Stimulated activated CD8-positive, alpha-beta memory T cell treated with anti-CD3 and anti-CD28 coated beads, Interleukin-15, amount 100 ng/mL, for 4 hours (primary cell): ENCODE measurements around the gene PCDH1.
"Not testable (repeated sequence)": the region's sequence is repeated elsewhere in the genome, so short reads cannot be mapped to it uniquely, and the experiment has no call there.

Experiments
- DNase-seq, 2 donors: peaks; one replicate each; pipeline ENCODE4 v3.0.0-alpha.2; 2020; ENCODE audit warnings: low read depth in 2 of 2

The PCDH1 gene

DNA sequence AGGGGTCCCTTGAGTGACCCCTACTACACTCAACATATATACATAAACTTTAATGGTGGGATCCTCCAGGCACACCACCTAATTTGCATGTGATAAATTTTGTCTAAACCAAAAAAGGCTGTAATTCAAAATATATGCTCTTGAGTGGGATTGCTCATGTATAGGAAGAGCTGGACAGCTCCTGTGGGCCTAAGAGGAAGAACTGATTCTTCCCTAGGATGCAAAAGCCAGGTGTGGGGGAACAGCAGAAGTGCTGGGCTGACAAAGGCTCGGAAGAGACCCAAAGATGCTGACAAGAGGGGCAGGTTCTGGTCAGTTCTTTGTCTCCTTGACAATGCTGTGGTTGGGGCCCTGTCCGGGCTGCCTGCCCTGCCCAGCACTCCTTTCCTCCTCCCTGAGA is 43.9 kb downstream of the PCDH1 start:
- no peak for DNase-seq

DNA sequence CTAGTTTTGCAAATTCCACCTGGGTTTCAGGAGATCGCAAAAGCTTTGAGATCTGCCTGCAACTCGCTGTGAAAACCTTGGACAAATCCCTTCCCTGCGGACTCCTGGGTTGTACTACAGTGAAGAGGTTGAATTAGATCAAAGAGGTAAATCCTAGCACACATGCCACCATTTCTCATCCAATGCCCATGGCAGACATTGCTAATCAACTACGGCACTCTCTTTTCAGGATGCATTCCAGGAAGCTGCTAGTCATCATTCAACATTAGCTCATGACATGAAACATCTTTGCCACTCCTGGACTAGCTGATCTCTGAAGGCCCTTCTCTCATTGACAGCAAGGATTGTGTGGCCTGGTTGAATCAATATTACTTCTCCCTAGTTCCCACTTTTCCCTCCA is 46.1 kb downstream of the PCDH1 start:
- DNase-seq, result no peak

DNA sequence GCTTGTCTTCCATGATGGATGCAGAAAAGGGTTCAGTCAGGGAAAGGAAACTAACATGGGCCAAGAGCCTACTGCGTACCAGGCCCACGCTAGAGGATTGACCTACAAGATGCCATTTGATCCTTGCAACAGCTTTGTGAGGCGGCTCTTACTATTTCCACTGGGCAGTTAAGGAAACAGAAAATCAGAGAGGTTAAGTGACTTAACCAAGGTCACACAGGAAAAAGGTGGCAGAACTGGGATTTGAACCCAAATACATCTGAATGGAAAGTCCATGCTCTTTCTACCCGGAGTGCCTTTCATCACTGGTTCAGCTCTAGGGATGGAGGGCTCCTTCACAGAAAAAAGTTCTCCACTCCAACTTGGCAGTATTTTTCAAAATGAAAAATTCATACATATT is 50.0 kb downstream of the PCDH1 start:
- no peak for DNase-seq

DNA sequence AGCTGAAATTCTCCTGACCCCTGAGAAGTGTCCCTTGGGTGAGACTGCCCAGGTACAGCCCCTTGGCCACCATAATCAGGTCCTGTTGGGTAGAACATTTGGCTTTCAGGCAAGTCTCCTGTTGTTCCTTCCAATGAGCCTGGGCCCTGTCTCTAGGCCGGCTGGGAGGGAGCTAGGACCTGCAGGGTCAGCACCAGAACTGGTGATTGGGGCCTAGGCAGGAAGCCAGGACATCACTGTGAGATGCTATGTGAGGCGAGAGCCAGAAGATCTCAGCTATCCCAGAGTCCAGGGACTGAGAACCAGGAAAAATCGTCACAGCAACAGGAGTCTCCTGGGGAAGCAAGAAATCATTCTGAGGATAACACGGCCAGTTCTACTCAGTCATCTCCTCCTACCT is 51.5 kb downstream of the PCDH1 start:
- DNase-seq, result no peak

DNA sequence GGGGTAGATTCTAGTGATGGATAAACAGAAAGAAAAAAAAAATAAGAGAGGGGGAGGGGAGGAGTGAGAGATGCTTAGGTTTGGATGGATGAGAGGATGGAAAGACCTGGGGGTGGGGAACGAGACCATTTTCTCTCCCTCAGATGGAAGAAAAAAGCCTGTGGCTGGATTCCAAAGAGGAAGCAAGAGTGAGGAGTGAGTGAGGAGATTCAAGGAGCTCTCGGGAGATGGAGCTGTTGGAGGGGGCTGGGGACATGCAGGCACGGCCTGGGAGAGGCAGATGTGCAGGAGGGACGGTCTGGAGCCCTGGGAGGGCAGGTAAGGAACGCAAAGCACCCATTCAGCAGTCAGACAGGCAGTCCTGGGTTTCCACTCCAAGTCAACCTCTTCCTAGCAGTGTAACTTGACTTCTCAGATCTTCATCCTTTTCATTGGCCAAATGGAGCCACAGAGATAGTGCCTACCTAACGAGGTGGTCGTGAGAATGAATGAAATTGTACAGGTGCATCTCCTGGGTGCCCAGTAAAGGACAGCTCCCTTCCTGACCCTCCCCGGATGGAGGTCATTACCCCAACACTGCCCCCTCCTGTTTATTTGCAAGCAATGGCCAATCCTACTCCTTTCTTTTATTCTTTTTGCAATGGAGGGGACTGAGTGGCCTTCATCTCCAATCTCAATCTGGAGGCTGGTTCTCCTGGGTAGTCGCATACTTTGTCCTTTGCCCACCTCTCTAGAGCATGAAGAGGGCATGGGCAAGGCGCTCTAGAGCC is 52.2 kb downstream of the PCDH1 start:
- DNase-seq, result no peak

DNA sequence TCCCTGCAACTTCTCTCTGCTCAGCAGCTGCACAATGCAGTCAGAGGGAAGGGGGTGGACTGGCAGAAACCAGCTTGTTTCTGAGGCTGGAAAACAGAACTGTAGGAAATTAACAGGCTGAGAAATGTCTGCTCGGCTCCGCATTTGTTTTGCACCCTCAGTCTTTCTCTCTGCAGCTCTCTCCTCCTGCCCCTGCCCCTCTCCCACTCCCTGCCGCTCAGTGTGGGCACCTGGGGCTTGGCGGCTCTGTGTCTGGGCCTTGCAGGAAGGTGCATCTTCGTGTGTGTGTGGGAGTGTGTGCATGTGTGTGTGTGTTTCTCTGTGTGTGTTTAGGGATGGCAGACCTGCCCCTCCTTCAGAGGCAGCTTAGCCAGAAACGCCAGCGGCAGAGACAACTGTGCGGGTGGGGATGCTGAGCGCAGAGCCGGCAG is 53.0 kb downstream of the PCDH1 start:
- no peak for DNase-seq

DNA sequence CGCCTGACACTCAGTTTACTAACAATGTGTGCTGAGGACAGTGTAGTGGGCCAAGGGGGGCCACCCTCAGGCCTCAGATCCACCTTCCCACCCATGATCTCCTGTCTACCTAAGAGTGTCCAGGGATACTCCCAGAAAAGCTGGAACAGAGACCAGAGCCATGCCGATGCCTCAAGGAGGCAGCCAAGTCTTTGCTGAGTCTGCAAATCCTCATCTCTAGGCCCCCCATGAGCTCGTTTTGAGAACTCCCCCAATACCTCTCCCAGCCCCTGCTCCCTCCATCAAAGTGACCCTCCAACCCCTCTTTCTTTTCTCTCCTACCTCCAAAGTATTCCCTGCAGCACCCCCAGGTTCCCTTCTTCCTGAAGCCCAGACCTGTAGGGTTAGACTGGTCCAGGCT is 53.5 kb downstream of the PCDH1 start:
- DNase-seq, result no peak

DNA sequence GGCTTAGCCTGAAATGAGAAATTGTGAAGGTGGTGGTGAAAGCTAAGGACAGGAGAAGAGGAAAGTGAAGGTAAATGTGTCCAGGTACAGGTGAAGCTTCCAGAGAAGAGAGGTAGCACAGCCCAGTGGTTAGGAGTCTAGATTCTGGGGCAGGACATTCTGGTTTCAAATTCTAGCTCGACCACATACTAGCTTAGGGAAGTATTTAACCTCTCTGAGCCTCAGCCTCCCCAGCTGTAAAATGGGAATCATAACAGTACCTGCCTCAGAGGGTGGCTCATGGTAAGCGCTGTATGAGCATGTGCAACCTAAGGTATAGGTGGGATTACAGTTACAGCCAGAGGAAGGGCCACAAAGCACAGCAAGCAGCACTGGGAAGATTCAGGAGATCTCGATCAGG is 55.2 kb downstream of the PCDH1 start:
- DNase-seq, result no peak

DNA sequence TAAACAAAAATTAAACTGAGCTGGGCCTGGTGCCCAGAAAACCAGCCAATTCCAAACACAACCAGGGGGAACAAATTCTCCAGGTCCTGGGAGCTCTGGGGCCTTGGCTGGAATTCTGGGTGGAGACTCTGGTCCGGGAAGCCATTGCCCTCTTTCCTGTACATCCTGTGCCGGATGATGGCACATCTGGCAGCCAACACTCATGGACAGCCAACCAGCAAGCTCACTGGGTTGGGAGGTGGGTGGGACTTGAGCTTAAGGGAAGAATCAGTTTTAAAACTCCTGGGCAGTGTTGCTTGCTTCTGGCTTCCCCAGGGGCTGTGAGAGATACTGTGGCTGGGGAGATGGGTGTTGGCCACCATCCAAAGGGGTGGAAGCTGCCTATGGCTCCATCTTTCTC is 56.1 kb downstream of the PCDH1 start:
- no peak for DNase-seq

DNA sequence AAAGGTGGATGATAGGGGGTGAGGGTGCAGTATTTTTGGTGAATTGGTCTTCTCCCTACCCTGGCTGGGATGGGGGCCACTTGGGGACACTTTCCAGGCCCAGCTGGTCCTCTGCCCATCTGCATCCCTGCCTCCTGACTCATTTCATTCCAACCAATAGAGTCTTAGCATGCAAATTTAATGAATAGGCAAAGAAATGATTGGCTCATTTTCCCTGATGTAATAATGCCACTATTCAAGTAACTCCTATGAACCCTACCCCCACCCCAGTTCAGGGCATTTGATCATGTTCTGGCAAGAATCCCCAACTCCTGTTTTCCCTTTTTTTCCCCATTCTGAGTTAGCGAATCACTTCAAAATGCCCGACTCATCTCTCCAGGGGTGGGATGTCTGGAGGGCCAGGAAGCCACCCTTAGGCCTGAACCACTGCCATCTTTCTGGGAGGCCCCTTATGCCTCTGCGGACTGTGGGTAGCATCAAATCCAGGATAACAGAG is 56.7 kb downstream of the PCDH1 start:
- DNase-seq, result no peak

DNA sequence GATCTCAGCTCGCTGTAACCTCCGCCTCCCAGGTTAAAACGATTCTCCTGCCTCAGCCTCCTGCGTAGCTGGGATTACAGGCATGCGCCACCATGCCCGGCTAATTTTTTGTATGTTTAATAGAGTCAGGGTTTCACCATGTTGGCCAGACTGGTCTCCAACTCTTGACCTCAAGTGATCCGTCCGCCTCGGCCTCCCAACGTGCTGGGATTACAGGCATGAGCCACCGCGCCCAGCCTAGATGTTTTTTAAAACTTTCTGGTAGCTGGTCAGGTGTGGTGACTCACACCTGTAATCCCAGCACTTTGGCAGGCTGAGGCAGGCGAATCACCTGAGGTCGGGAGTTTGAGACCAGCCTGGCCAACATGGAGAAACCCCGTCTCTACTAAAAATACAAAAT is 57.5 kb downstream of the PCDH1 start:
- not testable (repeated sequence) for DNase-seq

DNA sequence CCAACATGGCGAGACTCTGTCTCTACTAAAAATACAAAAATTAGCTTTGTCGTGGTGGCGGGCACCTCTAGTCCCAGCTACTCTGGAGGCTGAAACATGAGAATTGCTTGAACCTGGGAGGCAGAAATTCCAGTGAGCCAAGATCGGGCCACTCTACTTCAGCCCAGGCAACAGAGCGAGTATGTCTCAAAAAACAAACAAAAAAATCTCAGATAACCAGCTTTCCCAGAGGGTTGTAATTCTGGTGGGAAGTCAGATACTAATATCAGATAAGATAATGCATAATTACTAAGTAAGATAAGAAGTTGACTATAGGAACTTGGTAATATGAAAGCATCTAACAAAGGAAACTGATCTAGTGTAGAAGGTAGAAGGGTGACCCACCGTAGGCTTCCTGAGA is 60.6 kb downstream of the PCDH1 start:
- DNase-seq, result no peak

DNA sequence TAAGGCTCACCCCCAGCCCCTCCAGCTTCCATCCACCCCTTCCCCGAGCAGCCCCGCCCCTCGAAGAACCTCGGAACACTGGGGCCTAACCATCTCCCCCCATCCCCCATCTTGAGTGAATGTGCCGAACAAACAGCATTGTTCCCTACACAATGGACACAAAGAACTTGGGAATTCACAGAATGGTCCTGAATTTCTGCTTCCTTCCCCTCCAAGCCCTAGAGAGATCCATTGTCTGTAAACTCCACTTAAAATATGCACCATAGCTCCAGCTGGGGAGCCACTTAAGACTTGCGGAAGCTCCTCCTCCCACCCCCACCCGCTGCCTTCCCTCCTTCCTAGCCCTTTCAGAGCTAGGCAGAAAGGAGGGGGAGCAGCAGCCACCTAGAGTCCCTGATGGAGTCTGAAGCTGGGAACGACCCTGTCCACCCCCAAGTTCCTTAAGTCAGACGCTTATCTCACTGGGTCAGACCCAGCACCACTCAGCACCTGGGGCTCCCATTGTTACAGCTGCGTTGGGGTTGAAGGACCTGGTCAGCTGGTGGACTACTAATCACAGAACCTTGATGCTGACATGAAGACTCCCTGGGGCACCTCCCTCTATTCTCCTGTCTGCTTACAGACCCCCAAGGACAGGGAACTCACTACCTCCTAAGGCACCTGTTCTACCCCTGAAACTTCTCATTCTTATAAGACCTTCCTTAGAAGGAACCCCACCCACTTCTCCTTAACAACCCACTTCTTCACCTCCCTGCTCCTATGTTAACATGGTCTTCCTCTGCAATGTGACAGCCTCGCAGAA is 61.4 kb downstream of the PCDH1 start:
- DNase-seq, result no peak

DNA sequence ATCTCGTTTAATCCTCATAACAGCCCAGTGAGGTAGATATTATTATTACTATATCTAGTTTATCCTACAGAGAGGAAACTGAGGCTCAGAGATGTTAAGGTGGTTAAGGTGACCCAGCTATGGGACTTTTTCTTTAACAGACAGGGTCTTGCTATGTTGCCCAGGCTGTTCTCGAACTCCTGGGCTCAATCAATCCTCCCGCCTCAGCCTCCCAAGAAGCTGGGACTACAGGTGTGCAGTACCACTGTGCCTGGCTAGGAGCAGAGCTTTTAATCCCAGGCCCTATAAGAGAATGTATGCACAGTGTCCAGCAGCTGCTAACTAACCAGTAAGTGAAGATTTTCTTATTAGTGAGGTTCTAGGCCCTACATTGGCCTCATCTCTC is 62.4 kb downstream of the PCDH1 start:
- no peak for DNase-seq

DNA sequence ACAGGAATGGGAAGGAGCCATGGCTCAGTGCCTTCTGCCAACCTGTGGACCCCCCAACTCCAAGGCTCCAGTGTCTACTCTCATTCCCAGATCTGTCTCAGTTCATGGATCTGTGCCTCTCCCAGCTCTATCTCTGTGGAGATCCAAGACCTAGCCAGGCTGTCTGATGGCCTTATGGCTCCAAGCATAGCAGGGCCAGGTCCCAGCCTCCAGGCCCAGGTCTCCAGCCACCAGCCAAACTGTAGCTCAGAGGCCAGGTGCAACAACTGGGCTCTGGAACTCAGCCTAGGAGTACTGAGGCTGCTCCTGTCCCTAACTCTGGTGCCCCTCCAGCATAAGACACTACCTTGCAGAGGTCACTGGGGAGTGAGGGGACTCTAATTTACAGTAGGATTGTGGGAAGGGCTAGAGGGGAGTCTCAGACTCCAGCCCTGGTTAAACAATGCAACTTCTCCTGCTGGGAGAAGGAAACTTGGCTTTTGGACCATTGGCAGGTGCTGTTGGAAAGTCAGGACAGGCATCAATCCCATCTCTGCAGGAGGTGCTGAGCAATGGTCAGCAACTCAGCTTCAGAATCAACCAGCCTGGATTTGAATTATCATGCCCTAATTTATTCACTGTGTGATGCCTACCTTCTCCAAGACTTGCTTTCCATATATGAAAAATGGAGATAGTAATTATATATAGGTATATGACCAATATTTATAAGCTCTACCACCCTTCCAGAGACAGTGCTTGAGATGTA is 63.0 kb downstream of the PCDH1 start:
- no peak for DNase-seq

DNA sequence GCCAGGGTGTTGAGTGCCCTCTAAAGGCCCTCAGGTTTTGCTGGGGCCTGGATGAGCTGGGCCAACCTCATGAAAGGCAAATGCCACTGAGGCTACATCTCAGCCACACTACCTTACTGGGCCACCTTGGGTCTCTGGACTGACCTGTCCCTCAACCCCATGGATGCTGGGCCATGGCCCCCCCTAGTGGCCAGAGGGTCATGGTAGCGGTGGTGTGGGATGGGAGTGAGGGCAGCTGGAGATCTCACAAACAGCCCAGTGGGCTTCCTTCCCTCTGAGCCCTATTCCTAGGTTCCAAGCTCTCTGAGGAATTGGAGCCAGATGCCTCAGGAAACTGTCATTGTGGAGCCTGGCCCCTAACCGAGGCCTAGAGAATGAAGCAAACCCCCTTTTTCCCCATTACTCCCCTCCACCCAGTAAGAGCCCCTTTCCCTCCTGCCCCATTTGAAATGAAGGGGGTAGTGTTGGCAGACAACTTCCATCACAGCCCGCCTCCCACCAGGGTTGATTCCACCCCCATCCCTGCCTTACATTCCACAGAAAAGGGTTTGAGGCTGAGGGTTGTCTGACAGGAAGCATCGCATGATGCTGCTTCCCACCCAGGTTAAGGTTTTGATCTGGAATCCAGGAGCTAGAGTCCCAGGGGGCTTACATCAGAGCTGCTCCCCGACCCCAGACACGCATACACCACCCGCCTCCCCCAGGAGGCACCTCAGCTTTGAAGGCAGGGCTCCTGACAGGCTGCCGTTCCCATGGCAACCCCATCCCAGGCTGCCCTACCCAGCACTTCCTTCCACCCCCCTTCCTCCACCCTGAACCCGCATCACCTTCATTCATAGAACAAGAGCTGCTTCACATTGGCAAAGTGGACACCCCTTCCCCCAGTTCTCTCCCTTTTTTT is 63.9 kb downstream of the PCDH1 start:
- peak in 1 of 2 donors; percentile 11 for DNase-seq

DNA sequence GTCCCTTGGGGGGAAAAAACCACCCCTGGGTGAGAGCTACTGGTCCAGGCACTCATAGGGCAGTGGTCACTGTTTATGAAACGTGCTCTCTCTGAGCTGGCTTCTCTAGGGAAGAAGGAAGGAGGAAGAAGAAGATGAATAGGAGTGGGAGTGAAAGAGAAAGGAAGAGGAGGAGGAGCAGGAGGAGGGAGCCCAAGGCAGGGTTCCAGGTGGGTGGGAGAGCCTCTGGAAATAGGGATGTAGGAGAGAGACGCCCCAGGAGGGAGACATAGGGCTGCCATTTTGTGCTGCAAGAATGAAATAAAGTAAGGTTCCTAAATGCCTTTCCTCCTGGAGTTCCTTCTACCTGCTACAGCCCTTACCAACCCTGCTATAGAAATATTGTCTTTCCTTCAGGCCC is 65.7 kb downstream of the PCDH1 start:
- DNase-seq, result no peak

DNA sequence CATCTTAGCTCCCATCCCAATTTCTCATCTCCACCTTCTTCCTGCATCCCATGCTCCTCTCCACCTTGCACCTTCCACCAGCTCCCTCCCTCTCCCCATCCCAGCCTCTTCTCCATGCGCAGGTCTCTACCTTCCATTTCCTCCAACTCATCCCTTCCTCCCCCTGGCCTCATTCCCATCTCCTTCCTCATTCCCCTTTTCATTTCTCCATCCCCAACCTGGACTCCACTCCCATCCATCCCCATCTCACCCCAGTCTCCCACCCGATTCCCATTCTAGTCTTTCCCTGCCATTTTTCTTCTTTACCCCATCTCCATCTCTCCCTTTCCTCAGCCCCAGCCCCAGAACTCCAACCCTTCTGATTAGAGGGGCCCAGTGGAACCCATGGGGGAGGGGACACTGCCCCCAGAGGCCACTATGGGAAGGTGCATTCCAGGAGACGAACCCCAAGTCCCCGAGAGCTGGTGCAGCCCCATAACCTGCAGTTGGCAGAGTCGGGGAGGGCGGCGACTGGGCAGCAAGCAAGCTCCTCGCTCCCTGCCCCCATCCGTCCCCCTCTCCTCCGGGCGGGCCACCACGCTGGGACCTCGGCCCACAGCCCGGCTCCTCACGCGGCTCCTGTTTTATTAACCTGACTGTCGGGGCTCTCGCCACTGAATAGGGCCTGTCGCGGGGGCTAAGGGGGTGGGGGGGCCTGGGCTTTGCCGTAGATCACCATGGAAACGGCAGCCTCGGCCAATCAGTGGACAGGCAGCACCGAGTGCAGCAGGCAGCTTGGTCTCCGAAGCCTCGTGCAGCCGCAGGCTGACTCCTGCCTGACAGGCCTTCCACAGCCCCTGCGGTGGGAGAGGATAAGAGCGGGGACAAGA is 66.7 kb downstream of the PCDH1 start:
- DNase-seq, result no peak

DNA sequence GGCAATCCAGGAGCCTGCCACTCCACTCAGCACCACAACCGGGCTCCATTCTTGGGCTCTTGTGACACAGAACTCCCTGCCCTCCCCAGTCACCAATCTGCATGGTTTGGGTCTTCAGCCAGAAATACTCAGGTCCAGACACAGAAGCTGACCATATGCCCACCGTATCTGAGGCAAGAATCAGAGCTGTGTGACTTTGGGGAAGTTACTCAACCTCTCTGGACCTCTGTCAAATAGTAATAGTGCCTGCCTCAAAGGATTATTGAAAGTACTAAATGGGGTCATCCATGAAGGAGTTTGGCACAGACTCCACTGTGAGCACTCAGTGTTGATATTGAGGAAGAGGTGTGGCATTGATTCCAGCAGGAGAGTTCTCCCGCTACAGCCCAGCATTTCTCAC is 67.5 kb downstream of the PCDH1 start:
- no peak for DNase-seq

DNA sequence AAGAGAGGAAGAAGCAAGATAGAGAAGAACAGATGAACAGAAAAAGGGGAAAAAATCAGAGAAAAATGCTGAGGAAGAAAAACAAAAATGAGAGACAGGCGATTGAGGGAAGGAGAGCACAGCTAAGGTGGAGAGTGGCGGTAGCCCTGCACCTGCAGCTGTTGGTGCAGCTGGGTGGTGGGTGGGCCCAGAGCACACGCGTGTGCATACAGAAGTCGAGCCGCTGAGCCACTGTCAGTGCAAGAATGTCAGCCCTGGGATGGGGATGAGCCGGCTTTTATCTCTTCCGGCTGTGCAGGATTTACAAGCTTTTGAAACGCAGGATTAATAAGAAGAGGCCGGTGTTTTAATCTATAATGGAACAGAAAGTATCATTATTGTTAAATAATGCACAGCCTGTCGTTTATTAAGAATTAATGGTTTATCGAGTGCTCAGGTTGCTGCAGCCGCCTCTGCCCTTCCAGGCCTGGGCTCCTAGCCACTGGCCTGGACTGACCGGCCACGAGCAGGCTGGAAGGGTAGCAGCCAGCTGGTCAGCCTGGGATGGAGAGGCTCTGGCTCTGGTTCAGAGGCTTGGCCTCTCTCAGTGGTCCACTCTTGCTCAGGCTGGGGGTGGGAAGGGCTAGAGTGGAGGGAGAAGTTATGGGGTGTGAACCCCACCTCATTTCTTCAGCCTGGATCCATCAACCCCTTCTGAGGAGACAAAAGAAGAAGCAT is 68.7 kb downstream of the PCDH1 start:
- DNase-seq, result no peak
